H7 (cell line): ENCODE data around the gene ATN1. TPM values are rescaled to one million over a fixed set of nuclear protein-coding genes. Genes with fewer than 3 reads are reported as not detected.
A peak's percentile ranks its signal among the peaks of the same experiment; 100 is the strongest.

Experiments
- DNase-seq: peaks from one replicate; pipeline ENCODE4 v3.0.0; 2012
- H3K27me3 ChIP-seq: 2 replicates; pipeline ENCODE4 v1.6.0; 2011; ENCODE audit warnings: mild to moderate bottlenecking, low read length; ENCODE audit not compliant: control insufficient read depth, insufficient read depth
- H3K36me3 ChIP-seq: replicated peaks from 2 replicates; pipeline ENCODE4 v1.5.1; 2011; ENCODE audit warnings: low read length; ENCODE audit not compliant: control insufficient read depth, insufficient read depth
- H3K4me3 ChIP-seq: 2 replicates; pipeline ENCODE4 v1.5.1; 2011; ENCODE audit warnings: low read depth, mild to moderate bottlenecking, control low read depth, low read length, moderate library complexity; ENCODE audit not compliant: insufficient read depth
- total RNA-seq: library from RNA; depleted of rRNA; stranded (reverse); fragments of >200 nt; shearing (Covaris generic); gene quantifications from 2 replicates; pipeline ENCODE4 v1.2.3, GENCODE V29; 2014; rRNA removed

Gene ATN1
- total RNA-seq, 1 experiment from 2014 or later, result 11.4 TPM

DNA sequence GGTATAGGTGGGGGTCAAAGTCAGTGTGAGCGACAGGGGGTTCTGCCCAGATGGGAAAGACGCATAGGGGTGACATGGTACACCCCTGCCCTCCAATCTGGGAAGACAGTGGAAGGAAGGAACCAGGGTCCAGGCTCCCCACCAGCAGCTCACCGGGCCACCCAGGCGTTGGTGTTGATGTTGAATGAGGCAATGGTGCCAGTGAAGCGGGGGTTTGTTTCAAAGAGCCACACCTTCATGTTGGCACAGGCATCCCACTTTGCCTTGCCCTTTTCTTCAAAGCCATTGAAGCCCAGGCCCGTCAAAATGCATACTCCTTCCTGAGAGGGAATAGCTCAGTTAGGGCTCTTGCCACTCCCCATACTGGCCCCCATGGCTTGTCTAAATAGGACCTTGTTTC is 50.4 kb downstream of the ATN1 start:
- H3K4me3 ChIP-seq, result no peak overlapping the region
- H3K27me3 ChIP-seq, result no peaks in the 10 kb centered on the region
- no peak for DNase-seq
- peaks cover 44% of the 10 kb centered on the region for H3K36me3 ChIP-seq

DNA sequence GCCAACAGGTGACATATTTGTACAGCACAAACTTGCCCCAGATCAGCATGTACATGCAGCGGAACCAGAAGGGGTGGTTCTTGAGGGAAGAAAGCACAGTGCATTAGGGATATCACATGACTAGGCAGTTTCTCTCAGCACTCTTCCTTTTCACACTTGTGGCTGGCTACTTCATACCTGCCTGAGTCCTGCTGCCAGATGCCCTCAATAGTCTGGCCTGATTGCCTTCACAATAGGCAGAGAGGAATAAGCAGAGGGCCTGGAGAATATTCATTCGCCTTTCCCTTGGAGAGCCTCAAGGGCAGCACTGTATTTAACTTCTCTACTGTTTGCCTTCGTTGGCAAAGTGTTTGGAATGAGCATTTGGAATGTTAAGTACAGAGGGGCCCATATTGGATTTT is 50.9 kb downstream of the ATN1 start:
- H3K4me3 ChIP-seq, result no peak overlapping the region
- no peak for DNase-seq
- H3K36me3 ChIP-seq, result peaks cover 44% of the 10 kb centered on the region
- H3K27me3 ChIP-seq, result no peaks in the 10 kb centered on the region

DNA sequence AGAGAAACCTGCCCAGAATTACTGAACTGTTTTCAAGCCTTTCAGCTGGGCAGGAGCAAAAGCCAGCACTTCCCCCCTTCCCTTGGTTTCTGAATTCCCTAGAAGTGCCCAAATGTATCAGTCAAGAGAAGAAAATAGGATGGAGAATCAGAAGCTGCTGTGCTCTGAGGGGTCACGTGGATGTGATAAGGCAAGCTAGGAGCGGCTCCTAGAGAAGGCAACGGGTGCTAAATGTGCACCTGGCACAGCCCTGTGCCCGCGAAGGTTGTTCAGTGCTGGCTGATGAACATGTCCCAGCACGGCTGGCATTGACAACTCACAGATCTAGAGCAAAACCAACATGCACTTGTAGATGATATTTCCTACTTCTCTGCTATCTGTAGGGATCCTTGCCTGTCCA is 51.3 kb downstream of the ATN1 start:
- no peak for DNase-seq
- peaks cover 43% of the 10 kb centered on the region for H3K36me3 ChIP-seq
- H3K4me3 ChIP-seq, result no peak overlapping the region
- H3K27me3 ChIP-seq, result no peaks in the 10 kb centered on the region

DNA sequence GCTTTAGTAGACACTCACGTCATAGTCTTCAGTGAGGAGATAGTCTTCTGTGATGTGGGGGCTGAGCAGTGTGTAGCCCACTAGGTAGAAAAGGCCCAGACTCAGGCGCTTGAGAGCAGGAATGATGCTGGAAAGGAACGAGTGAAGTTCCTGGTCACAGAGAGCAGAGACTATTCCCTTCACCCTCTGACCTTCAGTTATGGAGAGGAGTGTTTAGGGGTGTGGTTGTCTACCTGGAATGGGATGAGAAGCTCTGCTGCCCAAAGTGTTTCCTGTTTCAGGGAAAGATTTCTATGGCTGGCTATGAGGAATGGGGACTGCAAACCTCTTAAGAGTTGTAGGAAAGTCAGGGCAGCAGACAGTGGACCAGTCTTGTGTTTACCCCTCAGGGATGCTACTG is 51.7 kb downstream of the ATN1 start:
- DNase-seq, result no peak
- peaks cover 39% of the 10 kb centered on the region for H3K36me3 ChIP-seq

DNA sequence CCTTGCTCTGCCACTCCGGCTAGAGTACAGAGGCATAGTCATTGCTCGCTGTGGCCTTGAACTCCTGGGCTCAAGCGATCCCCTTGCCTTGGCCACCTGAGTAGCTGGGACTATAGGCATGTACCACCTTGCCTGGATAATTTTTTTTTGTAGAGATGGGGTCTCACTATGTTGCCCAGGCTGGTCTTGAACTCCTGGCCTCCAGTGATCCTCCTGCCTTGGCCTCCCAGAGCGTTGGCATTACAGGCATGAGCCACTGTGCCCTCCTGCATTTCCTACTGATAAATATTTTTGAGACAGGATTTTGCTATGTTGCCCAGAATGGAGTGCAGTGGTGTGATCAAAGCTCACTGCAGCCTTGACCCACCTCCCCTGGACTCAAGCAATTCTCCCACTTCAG is 52.3 kb downstream of the ATN1 start:
- Histone ChIP-seq H3K4me3 (no peak overlapping the region), H3K27me3 (no peaks in the 10 kb centered on the region), H3K36me3 (peaks cover 33% of the 10 kb centered on the region)
- no peak for DNase-seq

More for the DNA sequence above, 51.7 kb downstream of the ATN1 start:
- Histone ChIP-seq H3K27me3 (no peaks in the 10 kb centered on the region), H3K4me3 (no peak overlapping the region)

DNA sequence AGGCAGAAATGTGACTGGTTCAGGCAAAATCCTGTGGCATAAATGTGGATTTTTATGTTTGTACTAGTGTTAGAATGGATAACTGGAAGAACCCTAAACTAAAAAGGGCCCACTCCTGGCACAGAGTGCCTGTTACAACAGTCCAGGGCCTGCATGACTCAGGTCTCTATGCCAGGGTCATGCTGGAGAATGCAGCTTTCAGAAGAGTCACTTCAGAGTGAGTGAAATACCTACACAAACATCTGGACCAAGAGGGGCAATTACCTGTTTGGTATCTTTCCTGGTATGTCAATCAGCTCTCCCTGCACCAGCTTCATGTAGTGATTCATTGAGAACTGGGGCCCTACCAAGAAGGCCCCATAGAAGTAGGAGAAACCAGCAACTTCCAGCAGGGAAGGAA is 53.0 kb downstream of the ATN1 start:
- no peak for DNase-seq

DNA sequence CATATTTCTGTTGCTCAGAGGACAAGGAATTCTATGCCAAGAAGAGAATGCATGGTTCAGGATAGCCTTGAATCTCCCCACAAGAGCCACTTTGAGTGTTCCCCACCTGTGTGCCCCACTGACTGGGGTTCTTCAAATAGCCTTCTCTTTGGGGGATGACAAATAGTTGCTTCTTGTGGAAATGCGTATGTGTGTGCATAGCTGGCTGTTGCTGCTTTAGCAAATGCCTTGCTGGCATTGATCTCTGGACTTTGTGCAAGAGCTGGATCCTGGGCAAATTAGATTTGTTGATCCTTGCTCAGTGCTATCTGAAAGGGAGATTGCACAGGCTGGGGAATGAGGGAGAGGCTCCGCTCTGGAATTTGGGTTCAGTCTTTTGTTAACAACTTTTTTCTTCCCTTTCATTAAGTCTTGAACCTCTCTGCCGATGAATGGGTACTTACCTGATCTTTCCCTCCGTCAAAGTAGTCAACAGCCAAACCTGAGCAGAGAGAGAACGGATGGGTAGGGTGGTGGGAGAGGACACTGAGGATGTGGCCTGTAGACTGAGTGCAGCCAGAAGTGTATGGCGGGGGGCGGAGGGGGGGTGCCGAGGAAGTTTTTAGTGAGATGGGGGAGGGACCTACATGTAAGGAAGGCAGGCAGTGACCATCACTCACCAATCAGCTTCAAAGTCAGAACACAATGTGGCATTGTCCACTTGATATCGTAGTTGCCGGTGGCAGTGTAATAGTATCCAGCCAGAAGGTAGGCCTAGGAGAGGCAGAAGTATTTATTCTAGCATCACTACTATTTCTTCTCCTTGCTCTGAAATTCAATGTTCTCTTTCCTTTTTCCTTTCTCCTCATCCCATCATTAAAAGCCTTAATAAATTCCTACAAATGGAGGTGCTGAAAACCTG is 53.6 kb downstream of the ATN1 start:
- H3K4me3 ChIP-seq, result no peak overlapping the region
- H3K27me3 ChIP-seq, result no peaks in the 10 kb centered on the region
- H3K36me3 ChIP-seq, result peaks cover 22% of the 10 kb centered on the region
- DNase-seq, result no peak

More for the DNA sequence above, 53.0 kb downstream of the ATN1 start:
- no peaks in the 10 kb centered on the region for H3K27me3 ChIP-seq
- peaks cover 27% of the 10 kb centered on the region for H3K36me3 ChIP-seq
- H3K4me3 ChIP-seq, result no peak overlapping the region

DNA sequence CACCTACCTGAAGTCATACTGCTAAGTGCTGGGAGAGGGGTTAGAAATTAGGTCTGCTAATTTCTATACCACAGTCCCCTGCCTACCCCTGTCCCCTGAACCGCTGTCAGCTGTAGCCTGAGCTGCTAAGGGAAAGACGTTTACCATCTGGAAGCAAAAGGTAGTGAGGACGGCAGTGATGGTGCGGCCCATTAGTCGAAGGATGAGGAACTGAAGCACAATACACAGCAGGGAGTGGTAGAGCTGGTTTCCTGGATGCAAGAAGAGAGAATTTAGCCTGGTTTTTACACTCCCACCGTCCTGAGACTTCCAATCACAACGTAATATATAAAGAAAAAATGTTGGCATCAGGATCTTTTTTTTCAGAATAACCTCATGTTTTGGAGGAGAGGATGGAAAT is 54.8 kb downstream of the ATN1 start:
- no peaks in the 10 kb centered on the region for H3K27me3 ChIP-seq
- peak; percentile 43 for DNase-seq
- H3K4me3 ChIP-seq, result no peak overlapping the region
- H3K36me3 ChIP-seq, result peaks cover 16% of the 10 kb centered on the region

DNA sequence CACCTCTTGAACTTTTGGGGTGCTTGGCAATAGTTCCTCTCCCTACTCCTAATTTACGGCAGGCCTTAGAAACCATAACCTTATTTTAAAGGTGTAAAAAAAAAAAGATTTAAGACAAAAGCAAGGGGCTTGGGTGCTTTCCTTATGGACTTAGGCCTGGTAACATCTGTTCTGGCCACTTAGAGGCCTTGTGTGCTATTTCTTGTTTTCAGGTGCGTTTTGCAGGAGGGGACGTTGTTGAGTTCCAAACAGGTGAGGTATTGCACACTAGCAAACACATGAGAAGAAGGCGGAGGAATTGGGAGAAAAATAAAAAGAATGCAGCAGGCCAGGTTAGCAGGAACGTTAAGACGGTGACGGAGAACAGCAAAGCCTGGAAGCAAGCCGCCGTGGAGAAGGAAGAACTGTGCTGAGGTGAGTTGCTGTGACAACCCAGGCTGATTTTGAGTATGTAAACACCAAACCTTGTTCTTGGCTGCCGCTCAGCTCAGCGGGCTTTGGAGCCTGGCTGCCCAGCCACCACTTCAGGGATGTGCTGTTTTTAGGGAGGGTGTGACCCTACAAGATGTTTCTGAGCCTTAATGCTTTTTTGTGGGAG is 60.3 kb downstream of the ATN1 start:
- DNase-seq, result no peak
- H3K27me3 ChIP-seq, result no peaks in the 10 kb centered on the region
- H3K36me3 ChIP-seq, result peaks cover 2% of the 10 kb centered on the region
- H3K4me3 ChIP-seq, result no peak overlapping the region

Other genes starting within 250 kb of the ATN1 start
- 34.4 and 40.3 TPM in 2 replicates for gene ZNF384, start 238.6 kb upstream of the ATN1 start, total RNA-seq
- gene PIANP, start 227.1 kb upstream of the ATN1 start, total RNA-seq, result 0.42 and 1.4 TPM in 2 replicates
- gene COPS7A, start 203.9 kb upstream of the ATN1 start, total RNA-seq, result 72.1 and 77.6 TPM in 2 replicates
- gene MLF2, start 174.8 kb upstream of the ATN1 start, total RNA-seq, result 293 and 322 TPM in 2 replicates
- gene PTMS, start 161.6 kb upstream of the ATN1 start, total RNA-seq, result 237 and 270 TPM in 2 replicates
- gene LAG3, start 155.4 kb upstream of the ATN1 start, total RNA-seq, result 0.35 and 2.0 TPM in 2 replicates
- gene CD4, start 138.4 kb upstream of the ATN1 start, total RNA-seq, result 0.66 and 0.81 TPM in 2 replicates
- gene GPR162, start 106.1 kb upstream of the ATN1 start, total RNA-seq, result 5.4 and 7.0 TPM in 2 replicates
- gene P3H3, start 99.6 kb upstream of the ATN1 start, total RNA-seq, result 38.0 and 46.9 TPM in 2 replicates
- 1.5 and 5.5 TPM in 2 replicates for gene GNB3, start 87.0 kb upstream of the ATN1 start, total RNA-seq
- gene CDCA3, start 76.7 kb upstream of the ATN1 start, total RNA-seq, result 85.6 and 115 TPM in 2 replicates
- 103 and 112 TPM in 2 replicates for gene USP5, start 75.8 kb upstream of the ATN1 start, total RNA-seq
- gene TPI1, start 60.4 kb upstream of the ATN1 start, total RNA-seq, result 1,353 and 1,607 TPM in 2 replicates
- gene SPSB2, start 54.7 kb upstream of the ATN1 start, total RNA-seq, result 28.7 and 29.4 TPM in 2 replicates
- 4.6 and 5.7 TPM in 2 replicates for gene LRRC23, start 23.1 kb upstream of the ATN1 start, total RNA-seq
- 47.4 and 59.0 TPM in 2 replicates for gene ENO2, start 13.4 kb upstream of the ATN1 start, total RNA-seq
- not detected in 2 replicates for gene RNU7-1, start 15.9 kb downstream of the ATN1 start, total RNA-seq
- gene C12orf57, start 16.1 kb downstream of the ATN1 start, total RNA-seq, result 136 and 153 TPM in 2 replicates
- 25.0 and 34.3 TPM in 2 replicates for gene PTPN6, start 23.4 kb downstream of the ATN1 start, total RNA-seq
- 482 and 560 TPM in 2 replicates for gene PHB2, start 42.7 kb downstream of the ATN1 start, total RNA-seq
- 56.6 and 59.5 TPM in 2 replicates for gene EMG1, start 43.0 kb downstream of the ATN1 start, total RNA-seq
- 14.4 and 16.9 TPM in 2 replicates for gene LPCAT3, start 90.5 kb downstream of the ATN1 start, total RNA-seq
- 4.4 and 4.8 TPM in 2 replicates for gene C1S, start 132.8 kb downstream of the ATN1 start, total RNA-seq
- 1.1 and 8.2 TPM in 2 replicates for gene C1R, start 164.5 kb downstream of the ATN1 start, total RNA-seq
- 16.3 and 18.2 TPM in 2 replicates for gene C1RL, start 181.3 kb downstream of the ATN1 start, total RNA-seq
- gene RBP5, start 200.9 kb downstream of the ATN1 start, total RNA-seq, result 1.9 and 2.6 TPM in 2 replicates
- 11.0 and 20.3 TPM in 2 replicates for gene CLSTN3, start 202.4 kb downstream of the ATN1 start, total RNA-seq